Activated B cell treated with CpG ODN at 0.5 μM for 24 hours (primary cell): ENCODE data around the gene CASKIN1. TPM values are rescaled to one million over a fixed set of nuclear protein-coding genes. Genes with fewer than 3 reads are reported as not detected.

Source experiments
- ATAC-seq: fragments of 200-7000 bp; cut with Tn5 transposase; one replicate; pipeline ENCODE4 v1.10.0; 2021; ENCODE audit warnings: low read depth, mild to moderate bottlenecking, moderate library complexity
- CTCF ChIA-PET: fragments of 350-600 bp; sonication (Branson Sonifier 250); formaldehyde crosslinking; loops from one replicate; lab custom pipeline; 2021; ENCODE audit warnings: antibody characterized with exemption; lab: Charles Lee
- POLR2A ChIA-PET: fragments of 350-600 bp; sonication (Branson Sonifier 250); formaldehyde crosslinking; loops from one replicate; lab custom pipeline; 2021; ENCODE audit warnings: antibody characterized with exemption; lab: Charles Lee
- DNase-seq: peaks from one replicate; pipeline ENCODE4 v3.0.0; 2022
- H3K27ac Mint-ChIP-seq: one replicate; pipeline ENCODE4 v1.8.0; 2020; ENCODE audit warnings: mixed read lengths
- H3K27me3 Mint-ChIP-seq: one replicate; pipeline ENCODE4 v1.8.0; 2021; ENCODE audit warnings: mixed read lengths
- H3K36me3 Mint-ChIP-seq: one replicate; pipeline ENCODE4 v1.8.0; 2021; ENCODE audit warnings: low read depth, mixed read lengths
- H3K4me1 Mint-ChIP-seq: one replicate; pipeline ENCODE4 v1.8.0; 2021; ENCODE audit warnings: mixed read lengths
- H3K4me3 Mint-ChIP-seq: one replicate; pipeline ENCODE4 v1.8.0; 2020; ENCODE audit warnings: mild to moderate bottlenecking, mixed read lengths
- H3K9me3 Mint-ChIP-seq: one replicate; pipeline ENCODE4 v1.8.0; 2020; ENCODE audit warnings: mixed read lengths
- intact Hi-C: fragments of 100-400 bp; cut with micrococcal nuclease; formaldehyde crosslinking; loops from one replicate; pipeline ENCODE4 v1.15.1; 2024
- total RNA-seq: library from RNA; stranded (reverse); gene quantifications from 2 replicates; pipeline ENCODE4 v1.2.3, GENCODE V29; 2022
- TF ChIP-seq, protein P1 (sequence below): fragments of 200-600 bp; IDR thresholded peaks from one replicate; pipeline ENCODE4 v1.8.0; 2022; ENCODE audit warnings: antibody characterized with exemption, mild to moderate bottlenecking

CASKIN1 gene
- total RNA-seq, 1 donor from 2014 or later: not detected

DNA sequence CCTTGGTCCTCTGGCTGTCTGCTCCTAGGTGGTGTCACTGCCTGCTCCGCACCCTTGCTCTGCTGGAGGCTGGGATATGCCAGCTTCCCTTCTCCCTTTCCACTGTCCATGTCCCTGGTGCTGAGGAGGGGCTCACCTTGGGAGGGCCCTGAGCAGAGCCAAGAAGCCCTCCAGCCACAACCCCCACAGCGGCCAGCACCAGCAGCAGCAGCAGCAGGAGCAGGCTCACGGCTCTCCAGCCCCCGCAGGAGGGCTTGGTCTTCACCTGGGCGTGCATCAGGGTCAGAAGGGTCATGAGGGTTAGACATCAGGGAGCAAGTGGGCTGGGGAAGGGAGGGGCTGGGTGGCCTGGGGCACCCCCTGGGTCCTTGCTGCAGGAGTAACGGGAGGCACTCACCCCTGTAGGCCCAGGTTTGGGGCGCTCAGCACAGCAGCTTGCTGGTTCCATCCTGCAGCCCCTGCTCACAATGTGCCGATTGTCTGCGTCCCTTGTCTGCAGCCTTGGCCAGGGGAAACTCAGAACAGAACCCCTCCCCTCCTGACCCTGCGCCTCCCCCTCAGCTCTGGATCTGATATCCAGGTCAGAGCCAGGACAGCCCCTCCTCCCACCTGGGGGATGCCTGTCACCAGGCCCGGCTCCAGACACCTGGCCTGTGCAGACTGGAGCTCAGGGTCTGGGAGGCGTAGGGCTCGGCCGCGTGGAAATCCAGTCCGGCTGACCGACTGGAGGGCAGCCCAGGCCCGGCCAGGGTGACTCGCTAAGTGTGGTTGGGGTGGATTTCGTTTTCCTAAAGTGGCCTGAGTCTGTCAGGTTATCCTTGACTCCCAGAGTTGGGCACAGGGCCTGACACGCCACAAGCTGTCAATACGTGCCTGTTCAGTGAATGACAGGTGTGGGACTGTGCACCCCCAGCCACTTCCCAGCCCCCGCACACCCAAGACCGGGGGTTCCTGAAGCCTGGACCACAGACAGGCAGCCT, 14.3 kb upstream of the CASKIN1 start, which contains the start of gene BRICD5:
Gene BRICD5, minus strand, starts transcription at position 478 of the 980 bp plus-strand sequence. Its CDS starts 30 bp downstream, at position 448.
- no peak within 1 kb of the TSS for H3K4me3 Mint-ChIP-seq
- no peak for DNase-seq
- no peaks in the 10 kb centered on the region for H3K9me3 Mint-ChIP-seq
- peaks cover 27% of the 10 kb centered on the region for H3K36me3 Mint-ChIP-seq
- ChIA-PET CTCF (no interaction called here), POLR2A (interaction anchor here (0.7 to 1.4 kb wide), 2 partner anchors 11 to 222 kb away, joined by 3 read pairs; no protein-coding TSS in a partner anchor)
- no peaks in the 10 kb centered on the region for H3K27me3 Mint-ChIP-seq
- ATAC-seq: no peak
- TF ChIP-seq, protein P1, sequence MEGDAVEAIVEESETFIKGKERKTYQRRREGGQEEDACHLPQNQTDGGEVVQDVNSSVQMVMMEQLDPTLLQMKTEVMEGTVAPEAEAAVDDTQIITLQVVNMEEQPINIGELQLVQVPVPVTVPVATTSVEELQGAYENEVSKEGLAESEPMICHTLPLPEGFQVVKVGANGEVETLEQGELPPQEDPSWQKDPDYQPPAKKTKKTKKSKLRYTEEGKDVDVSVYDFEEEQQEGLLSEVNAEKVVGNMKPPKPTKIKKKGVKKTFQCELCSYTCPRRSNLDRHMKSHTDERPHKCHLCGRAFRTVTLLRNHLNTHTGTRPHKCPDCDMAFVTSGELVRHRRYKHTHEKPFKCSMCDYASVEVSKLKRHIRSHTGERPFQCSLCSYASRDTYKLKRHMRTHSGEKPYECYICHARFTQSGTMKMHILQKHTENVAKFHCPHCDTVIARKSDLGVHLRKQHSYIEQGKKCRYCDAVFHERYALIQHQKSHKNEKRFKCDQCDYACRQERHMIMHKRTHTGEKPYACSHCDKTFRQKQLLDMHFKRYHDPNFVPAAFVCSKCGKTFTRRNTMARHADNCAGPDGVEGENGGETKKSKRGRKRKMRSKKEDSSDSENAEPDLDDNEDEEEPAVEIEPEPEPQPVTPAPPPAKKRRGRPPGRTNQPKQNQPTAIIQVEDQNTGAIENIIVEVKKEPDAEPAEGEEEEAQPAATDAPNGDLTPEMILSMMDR: no peak
- H3K4me1 Mint-ChIP-seq: peaks cover 26% of the 10 kb centered on the region
- intact Hi-C loops: no loop called here
- H3K27ac Mint-ChIP-seq: no peak within 1 kb of the TSS

DNA sequence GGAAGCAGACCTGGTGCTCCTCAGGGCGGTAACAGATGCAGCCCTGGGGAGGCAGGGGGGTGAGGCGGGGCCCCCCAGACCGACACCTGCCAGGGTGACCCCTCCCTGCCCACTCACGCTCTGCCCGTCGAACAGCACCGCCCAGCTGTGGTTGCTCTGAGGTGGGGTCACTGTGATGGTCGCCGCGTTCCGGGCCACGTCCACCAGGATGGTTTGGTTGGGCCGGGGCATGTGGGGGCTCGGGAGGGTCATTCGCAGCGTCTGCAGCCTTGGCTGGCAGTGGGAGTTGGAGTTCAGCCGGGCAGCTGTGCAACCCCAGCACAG, 13.6 kb upstream of the CASKIN1 start:
- H3K27ac Mint-ChIP-seq: no peak overlapping the region
- CTCF ChIA-PET: no interaction called here

DNA sequence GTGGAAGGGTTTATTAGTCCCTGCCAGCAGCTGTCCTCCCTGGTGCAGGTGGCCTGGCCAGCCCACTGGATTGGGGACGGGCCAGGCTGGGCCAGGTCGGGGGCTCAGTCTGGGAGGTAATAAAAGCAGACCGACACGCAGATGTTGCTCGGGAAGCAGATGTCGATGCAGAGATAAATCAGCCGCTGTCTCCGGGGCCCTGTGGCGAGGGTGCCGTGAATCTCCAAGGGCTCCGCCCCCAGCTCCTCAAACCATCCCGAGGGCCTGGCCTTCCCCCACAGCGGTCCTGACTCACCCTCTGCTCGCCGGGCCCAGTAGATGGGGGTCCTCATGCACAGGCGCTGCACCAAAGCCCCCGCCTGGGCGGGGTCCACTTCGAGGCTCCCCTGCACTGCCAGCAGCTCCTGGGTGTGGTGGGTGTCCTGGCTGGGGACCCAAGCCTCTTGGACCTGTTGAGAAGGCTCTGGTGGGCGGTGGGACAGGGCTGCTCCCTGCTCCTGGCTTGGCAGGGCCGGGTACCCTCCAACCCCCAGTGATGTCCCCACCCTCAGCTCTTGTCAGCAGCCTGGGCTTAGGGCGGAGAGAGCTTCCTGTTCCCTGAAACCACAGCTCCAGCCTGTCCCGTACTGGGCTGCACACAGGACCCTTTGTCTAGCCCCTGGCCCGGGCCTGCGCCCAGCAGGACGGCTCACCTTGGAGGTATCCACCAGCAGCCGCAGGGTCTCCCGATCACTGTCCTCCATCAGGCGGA, 13.0 kb upstream of the CASKIN1 start:
- POLR2A ChIA-PET: interaction anchor here (0.6 kb wide), 1 partner anchor 532 kb away, joined by 3 read pairs; no protein-coding TSS in a partner anchor
- H3K27ac Mint-ChIP-seq: no peak overlapping the region
- CTCF ChIA-PET: no interaction called here
- no peaks in the 10 kb centered on the region for H3K9me3 Mint-ChIP-seq
- TF ChIP-seq, protein P1: no peak
- ATAC-seq (no peak), DNase-seq (no peak)
- no peaks in the 10 kb centered on the region for H3K27me3 Mint-ChIP-seq
- H3K4me3 Mint-ChIP-seq: no peak overlapping the region
- intact Hi-C loops: loop anchor here (5.0 kb wide), 1 partner anchor 202 kb away; the partner anchor contains the start of gene ZNF598
- peaks cover 27% of the 10 kb centered on the region for H3K36me3 Mint-ChIP-seq
- H3K4me1 Mint-ChIP-seq: peaks cover 29% of the 10 kb centered on the region

More for the DNA sequence above, 13.6 kb upstream of the CASKIN1 start:
- no peak overlapping the region for H3K4me3 Mint-ChIP-seq
- peaks cover 27% of the 10 kb centered on the region for H3K36me3 Mint-ChIP-seq
- POLR2A ChIA-PET: interaction anchor here (0.6 to 1.4 kb wide), 2 partner anchors 222 to 531 kb away, joined by 3 read pairs; no protein-coding TSS in a partner anchor
- ATAC-seq (no peak), DNase-seq (no peak)
- H3K9me3 Mint-ChIP-seq: no peaks in the 10 kb centered on the region
- peaks cover 26% of the 10 kb centered on the region for H3K4me1 Mint-ChIP-seq
- no peaks in the 10 kb centered on the region for H3K27me3 Mint-ChIP-seq
- TF ChIP-seq, protein P1: no peak
- intact Hi-C loops: no loop called here

DNA sequence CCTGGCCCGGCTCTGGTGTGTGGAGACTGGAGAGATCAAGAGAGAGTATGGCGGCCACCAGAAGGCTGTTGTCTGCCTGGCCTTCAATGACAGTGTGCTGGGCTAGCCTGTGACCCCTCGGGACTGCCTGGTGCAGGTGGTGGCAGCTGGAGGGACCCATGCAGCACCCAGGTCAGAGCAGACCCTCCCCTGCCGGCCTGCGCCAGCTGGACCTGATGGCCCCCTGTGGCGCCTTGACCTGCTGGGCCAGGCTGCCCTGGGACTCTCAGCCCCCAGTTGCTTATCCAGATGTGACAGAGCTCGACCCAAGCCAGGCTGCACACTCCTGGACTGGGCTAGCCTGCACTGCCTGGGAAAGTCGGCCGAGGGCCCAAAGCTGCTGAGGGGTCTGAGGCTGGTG, 12.4 kb upstream of the CASKIN1 start:
- no peak overlapping the region for H3K27ac Mint-ChIP-seq
- ChIA-PET CTCF (no interaction called here), POLR2A (interaction anchor here (0.9 kb wide), 1 partner anchor 53 kb away, joined by 3 read pairs; no protein-coding TSS in a partner anchor)
- no peaks in the 10 kb centered on the region for H3K27me3 Mint-ChIP-seq
- no peak overlapping the region for H3K4me3 Mint-ChIP-seq
- H3K36me3 Mint-ChIP-seq: peaks cover 27% of the 10 kb centered on the region
- ATAC-seq (no peak), DNase-seq (no peak)
- intact Hi-C loops: loop anchor here (5.0 kb wide), 1 partner anchor 201 kb away; the partner anchor contains the start of gene ZNF598
- TF ChIP-seq, protein P1: no peak
- H3K4me1 Mint-ChIP-seq: peaks cover 31% of the 10 kb centered on the region
- H3K9me3 Mint-ChIP-seq: no peaks in the 10 kb centered on the region
